Umbilical cord (tissue), 2 donors: ENCODE measurements around the gene DKKL1. TPM values are rescaled to one million over a fixed set of nuclear protein-coding genes. Genes with fewer than 3 reads are reported as not detected.

ENCODE experiments used
- DNase-seq: peaks from one replicate; pipeline ENCODE4 v3.0.0-alpha.2; 2015; ENCODE audit warnings: low spot score
- total RNA-seq: library from RNA; depleted of rRNA; stranded (reverse); fragments of >200 nt; gene quantifications from one replicate; pipeline ENCODE4 v1.2.3, GENCODE V29; 2014; ENCODE audit warnings: low replicate concordance; ENCODE audit not compliant: insufficient read depth

Gene DKKL1
- total RNA-seq, 1 donor from 2014 or later: not detected

GRCh38 chr19:49422407-49423070 is 58.9 kb downstream of the DKKL1 start:
- DNase-seq: no peak

GRCh38 chr19:49423071-49423984 is 59.7 kb downstream of the DKKL1 start, which contains the start of gene PTH2:
TSS of gene PTH2 (minus strand) at chr19:49423441. CDS start at chr19:49423339, 102 bp downstream.
- no peak for DNase-seq

- no peak for DNase-seq
Measured at GRCh38 chr19:49423985-49424303, 60.3 kb downstream of the DKKL1 start.

Other genes with a start within 250 kb of the DKKL1 start
- gene LIN7B, start 249.5 kb upstream of the DKKL1 start, total RNA-seq: not detected
- gene C19orf73, start 244.7 kb upstream of the DKKL1 start, total RNA-seq: not detected
- 32.5 TPM for gene PPFIA3, start 244.3 kb upstream of the DKKL1 start, total RNA-seq
- 0.72 TPM for gene HRC, start 208.5 kb upstream of the DKKL1 start, total RNA-seq
- gene TRPM4, start 206.1 kb upstream of the DKKL1 start, total RNA-seq: 8.2 TPM
- 3.6 TPM for gene SLC6A16, start 38.7 kb upstream of the DKKL1 start, total RNA-seq
- gene CD37, start 28.5 kb upstream of the DKKL1 start, total RNA-seq: 0.96 TPM
- 25.5 TPM for gene TEAD2, start 1.5 kb upstream of the DKKL1 start, total RNA-seq
- 1.7 TPM for gene KASH5, start 24.4 kb downstream of the DKKL1 start, total RNA-seq
- gene PTH2, start 59.6 kb downstream of the DKKL1 start, total RNA-seq: not detected
- gene GFY, start 61.5 kb downstream of the DKKL1 start, total RNA-seq: not detected
- gene SLC17A7, start 77.7 kb downstream of the DKKL1 start, total RNA-seq: 0.72 TPM
- gene PIH1D1, start 87.9 kb downstream of the DKKL1 start, total RNA-seq: 61.9 TPM
- 18.3 TPM for gene ALDH16A1, start 89.3 kb downstream of the DKKL1 start, total RNA-seq
- gene FLT3LG, start 110.3 kb downstream of the DKKL1 start, total RNA-seq: 1.9 TPM
- 1,894 TPM for gene RPL13A, start 123.7 kb downstream of the DKKL1 start, total RNA-seq
- 4,623 TPM for gene RPS11, start 132.6 kb downstream of the DKKL1 start, total RNA-seq
- 121 TPM for gene FCGRT, start 148.8 kb downstream of the DKKL1 start, total RNA-seq
- gene RCN3, start 164.1 kb downstream of the DKKL1 start, total RNA-seq: 136 TPM
- gene NOSIP, start 216.7 kb downstream of the DKKL1 start, total RNA-seq: 52.0 TPM
- not detected for gene PRRG2, start 217.4 kb downstream of the DKKL1 start, total RNA-seq
- gene PRR12, start 227.3 kb downstream of the DKKL1 start, total RNA-seq: 1.9 TPM